GM19467 (cell line): ENCODE measurements around the gene LST1.
A peak's percentile ranks its signal among the peaks of the same experiment; 100 is the strongest.

Experiments used
- ATAC-seq: cut with Tn5 transposase; IDR thresholded peaks from one replicate; pipeline ENCODE4 v1.9.1; 2021; ENCODE audit warnings: mild to moderate bottlenecking, moderate library complexity; ENCODE audit not compliant: unreplicated experiment

Gene LST1

GRCh38 chr6:31619805-31620585 lies 33.9 kb downstream of the LST1 start:
- peak; percentile 71 for ATAC-seq

GRCh38 chr6:31620586-31621319 lies 34.7 kb downstream of the LST1 start, which contains the start of gene PRRC2A:
Gene PRRC2A (plus strand): TSS chr6:31620715. CDS start chr6:31622790, 2,075 bp downstream.
- peak; percentile 26 for ATAC-seq

DNA sequence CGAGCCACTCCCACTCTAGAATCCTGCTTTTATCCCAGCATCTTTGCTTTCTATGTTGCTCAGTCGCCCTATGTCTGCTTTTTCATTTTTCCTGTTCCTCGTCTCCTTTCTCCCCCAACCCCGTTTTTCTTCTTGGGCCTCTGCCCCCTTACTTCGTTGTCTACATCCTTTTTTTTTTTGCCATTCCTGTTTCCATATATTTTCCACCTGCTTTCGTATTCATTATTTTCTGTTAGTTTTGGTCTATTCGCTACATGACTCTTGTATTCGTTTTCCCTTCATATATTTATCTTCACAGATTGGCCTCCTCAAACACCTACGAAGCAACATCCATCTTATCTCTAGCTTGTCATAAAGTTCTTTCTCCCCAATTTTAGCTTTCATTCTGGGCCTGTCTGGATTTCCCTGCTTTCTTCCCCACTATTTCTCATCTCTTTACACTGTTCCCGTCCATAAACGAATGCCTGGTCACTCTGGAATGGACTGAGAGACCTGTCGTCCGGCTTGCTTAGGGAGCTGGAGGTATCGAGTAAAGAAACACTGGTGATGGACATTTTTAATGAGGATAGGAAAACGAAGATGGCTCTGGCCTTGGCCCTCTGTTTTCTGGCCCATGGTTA lies 35.4 kb downstream of the LST1 start:
- no peak for ATAC-seq

DNA sequence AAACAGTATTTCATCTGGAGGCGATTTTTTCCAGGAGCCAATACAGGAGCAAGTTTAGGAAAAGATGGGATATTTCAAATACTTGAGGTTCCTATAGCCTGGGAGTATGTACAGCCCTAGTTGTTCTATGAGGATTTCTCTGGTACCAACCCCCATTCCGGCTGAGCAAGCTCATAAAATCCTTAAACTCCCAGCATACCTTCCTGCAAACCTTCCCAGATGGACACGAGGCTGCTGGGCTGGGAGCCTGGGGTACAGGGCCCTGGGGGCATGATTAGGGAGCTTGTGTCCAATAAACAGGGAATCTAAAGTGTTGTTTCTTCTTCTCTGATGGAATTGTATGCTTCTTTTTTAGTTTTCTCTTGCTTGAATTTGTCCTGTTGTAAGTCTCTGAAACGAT lies 35.9 kb downstream of the LST1 start:
- ATAC-seq, result no peak

DNA sequence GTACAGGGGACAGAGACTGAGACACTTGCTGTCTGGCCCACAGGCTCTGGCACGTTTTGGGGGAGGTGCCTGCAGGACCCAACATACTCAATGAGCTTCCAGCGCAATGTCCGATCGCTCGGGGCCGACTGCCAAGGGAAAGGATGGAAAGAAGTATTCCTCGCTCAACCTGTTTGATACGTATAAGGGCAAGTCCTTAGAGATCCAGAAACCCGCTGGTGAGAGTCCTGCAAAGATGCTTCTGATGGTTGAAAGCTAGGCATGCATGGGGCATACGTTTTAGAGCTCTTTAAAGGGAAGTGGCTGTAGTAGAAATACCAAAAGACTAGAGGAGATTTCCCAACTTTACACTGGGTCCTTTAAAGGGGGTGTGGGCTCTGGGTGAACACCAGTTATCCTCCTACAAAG lies 36.6 kb downstream of the LST1 start:
- ATAC-seq, result no peak

- no peak for ATAC-seq
Observed at GRCh38 chr6:31624070-31624469, 38.0 kb downstream of the LST1 start.

DNA sequence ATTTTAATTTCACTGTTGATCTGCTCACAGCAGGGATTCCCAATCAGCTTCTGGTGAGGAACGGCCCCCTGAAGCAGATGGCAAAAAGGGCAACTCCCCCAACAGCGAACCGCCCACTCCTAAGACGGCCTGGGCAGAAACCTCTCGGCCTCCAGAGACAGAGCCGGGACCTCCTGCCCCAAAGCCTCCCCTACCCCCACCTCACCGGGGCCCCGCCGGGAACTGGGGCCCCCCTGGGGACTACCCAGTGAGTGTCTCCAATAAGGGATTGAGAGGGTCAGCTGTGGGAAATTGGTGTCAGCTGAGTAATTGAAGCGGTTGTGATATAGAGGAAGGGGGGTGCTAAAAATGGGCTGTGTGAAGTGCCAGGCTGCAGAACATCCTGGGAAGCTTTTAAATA lies 40.9 kb downstream of the LST1 start:
- no peak for ATAC-seq

DNA sequence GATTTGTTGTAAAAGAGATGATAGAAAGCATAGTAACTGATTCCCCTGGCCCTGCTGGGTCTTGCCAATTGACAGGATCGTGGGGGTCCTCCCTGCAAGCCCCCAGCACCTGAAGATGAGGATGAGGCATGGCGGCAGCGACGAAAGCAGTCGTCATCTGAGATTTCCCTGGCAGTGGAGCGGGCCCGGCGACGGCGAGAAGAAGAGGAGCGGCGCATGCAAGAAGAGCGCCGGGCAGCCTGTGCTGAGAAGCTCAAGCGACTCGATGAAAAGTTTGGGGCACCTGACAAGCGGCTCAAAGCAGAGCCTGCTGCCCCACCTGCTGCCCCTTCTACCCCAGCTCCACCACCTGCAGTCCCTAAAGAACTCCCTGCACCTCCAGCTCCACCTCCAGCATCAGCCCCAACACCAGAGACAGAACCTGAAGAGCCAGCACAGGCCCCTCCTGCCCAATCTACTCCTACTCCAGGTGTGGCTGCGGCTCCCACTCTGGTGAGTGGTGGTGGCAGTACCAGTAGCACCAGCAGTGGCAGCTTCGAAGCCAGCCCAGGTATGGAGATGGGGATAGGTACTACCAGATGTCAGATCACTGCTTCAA lies 41.7 kb downstream of the LST1 start:
- ATAC-seq, result no peak

DNA sequence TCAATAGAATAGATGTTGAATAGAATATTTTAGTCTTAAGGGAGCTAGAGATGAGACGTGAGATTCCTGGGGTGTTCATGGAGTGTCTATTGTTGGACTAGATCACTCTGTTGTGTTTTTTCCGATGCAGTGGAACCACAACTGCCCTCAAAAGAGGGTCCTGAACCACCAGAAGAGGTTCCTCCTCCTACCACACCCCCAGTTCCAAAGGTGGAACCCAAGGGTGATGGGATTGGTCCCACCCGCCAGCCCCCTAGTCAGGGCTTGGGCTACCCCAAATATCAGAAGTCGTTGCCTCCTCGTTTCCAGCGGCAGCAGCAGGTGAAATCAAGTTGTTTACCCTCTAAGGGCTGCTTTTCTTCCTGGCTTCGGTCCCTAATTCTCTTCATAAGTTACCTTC lies 42.9 kb downstream of the LST1 start:
- ATAC-seq, result no peak

DNA sequence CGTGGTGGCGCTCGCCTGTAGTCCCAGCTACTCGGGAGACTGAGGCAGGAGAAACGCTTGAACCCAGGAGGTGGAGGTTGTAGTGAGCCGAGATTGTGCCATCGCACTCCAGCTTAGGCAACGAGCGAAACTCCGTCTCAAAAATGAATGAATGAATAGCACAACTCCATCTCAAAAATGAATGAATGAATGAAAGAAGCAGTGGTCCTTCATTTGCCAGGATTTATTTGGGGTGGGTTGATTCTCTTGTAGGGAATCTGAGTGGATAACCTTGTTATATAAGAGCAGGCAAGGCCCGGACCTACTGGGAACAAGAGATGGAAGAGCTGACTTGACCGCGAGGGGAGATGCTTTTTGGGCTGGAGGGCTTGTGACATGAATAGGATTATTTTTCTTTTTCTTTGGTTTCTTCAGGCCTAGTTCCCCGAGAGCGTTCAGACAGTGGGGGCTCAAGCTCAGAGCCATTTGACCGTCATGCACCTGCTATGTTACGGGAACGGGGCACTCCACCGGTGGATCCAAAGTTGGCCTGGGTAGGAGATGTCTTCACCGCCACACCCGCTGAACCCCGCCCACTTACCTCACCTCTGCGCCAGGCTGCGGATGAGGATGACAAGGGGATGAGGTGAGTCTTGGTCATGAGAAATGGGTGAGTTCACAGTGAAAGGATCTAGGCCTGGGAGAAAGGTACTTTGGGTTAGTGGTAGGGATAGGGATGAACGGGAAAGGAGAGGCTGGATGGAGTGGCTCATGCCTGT lies 44.3 kb downstream of the LST1 start:
- no peak for ATAC-seq

GRCh38 chr6:31631209-31631608 lies 45.1 kb downstream of the LST1 start:
- no peak for ATAC-seq

GRCh38 chr6:31631681-31632278 lies 45.7 kb downstream of the LST1 start:
- ATAC-seq, result no peak

DNA sequence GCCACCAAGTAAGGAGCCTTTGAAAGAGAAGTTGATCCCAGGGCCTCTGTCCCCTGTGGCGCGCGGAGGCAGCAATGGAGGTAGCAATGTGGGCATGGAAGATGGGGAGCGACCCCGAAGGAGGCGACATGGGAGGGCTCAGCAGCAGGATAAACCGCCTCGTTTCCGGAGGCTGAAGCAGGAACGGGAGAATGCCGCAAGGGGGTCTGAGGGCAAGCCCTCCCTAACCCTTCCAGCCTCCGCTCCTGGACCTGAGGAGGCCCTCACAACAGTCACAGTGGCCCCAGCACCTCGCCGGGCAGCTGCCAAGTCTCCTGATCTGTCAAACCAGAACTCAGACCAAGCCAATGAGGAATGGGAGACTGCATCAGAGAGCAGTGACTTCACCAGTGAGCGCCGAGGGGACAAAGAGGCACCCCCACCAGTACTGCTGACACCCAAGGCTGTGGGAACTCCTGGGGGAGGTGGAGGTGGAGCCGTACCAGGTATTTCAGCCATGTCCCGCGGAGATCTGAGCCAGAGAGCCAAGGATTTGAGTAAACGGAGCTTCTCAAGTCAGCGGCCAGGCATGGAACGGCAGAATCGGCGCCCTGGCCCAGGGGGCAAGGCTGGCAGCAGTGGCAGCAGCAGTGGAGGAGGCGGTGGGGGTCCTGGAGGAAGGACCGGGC lies 46.3 kb downstream of the LST1 start:
- ATAC-seq, result no peak

DNA sequence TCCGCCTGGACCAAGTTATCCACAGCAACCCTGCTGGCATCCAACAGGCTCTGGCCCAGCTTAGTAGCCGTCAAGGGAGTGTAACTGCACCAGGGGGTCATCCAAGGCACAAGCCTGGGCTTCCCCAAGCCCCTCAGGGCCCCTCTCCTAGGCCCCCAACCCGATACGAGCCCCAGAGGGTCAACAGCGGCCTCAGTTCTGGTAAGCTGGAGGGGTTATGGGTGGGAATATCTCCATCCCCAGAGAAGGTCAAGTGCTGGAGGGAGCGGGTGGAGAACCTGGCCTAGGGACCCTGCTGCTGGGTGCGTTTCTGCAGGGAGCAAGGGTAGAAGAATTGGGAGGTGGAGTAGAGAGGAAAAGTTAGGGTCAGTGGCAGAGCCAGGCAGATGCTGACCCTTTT lies 47.4 kb downstream of the LST1 start:
- ATAC-seq, result no peak

GRCh38 chr6:31634131-31634530 lies 48.1 kb downstream of the LST1 start:
- no peak for ATAC-seq

DNA sequence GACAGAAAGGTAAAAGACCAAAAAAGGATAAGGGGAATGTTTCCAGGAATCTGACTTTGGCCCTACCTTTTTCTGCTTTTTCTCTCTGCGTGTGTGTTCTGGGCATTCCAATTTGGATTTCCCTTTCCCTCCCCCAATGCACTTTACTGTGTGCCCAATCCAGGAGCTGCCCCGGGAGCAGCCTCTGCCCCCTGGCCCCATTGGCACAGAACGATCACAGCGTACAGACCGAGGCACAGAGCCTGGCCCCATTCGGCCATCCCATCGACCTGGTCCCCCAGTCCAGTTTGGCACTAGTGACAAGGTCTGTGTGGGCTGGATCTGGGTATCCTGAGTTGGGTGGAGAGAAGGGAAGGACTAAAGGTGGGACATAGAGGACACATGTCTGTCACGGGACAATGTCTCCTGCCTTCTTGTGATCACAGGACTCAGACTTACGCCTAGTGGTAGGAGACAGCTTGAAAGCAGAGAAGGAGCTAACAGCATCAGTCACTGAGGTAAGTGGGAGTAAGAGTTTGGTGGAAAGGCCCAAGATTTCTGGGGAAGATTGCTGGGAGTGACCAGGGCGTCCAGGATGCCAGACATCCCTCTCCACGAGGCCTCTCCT lies 49.0 kb downstream of the LST1 start:
- ATAC-seq, result no peak

GRCh38 chr6:31636698-31637596 lies 50.9 kb downstream of the LST1 start:
- no peak for ATAC-seq
